HG03135 (cell line): ENCODE measurements around the gene CHST11.
"Not testable (repeated sequence)": the region's sequence is repeated elsewhere in the genome, so short reads cannot be mapped to it uniquely, and the experiment has no call there.

Source experiments
- ATAC-seq: cut with Tn5 transposase; IDR thresholded peaks from one replicate; pipeline ENCODE4 v1.9.1; 2021; ENCODE audit warnings: mild to moderate bottlenecking, moderate library complexity; ENCODE audit not compliant: unreplicated experiment

Gene CHST11

GRCh38 chr12:104522985-104523722 lies 66.4 kb downstream of the CHST11 start:
- no peak for ATAC-seq

- ATAC-seq = no peak
Measured at GRCh38 chr12:104524034-104524832, 67.5 kb downstream of the CHST11 start.

GRCh38 chr12:104526320-104526719 lies 69.6 kb downstream of the CHST11 start:
- ATAC-seq = no peak

GRCh38 chr12:104526751-104527150 lies 70.0 kb downstream of the CHST11 start:
- no peak for ATAC-seq

GRCh38 chr12:104527653-104528052 lies 70.9 kb downstream of the CHST11 start:
- not testable (repeated sequence) for ATAC-seq

- no peak for ATAC-seq
Measured at GRCh38 chr12:104529130-104529874, 72.6 kb downstream of the CHST11 start.

GRCh38 chr12:104532636-104533035 lies 75.9 kb downstream of the CHST11 start:
- ATAC-seq = no peak

- ATAC-seq = no peak
Measured at GRCh38 chr12:104533134-104533533, 76.4 kb downstream of the CHST11 start.

- ATAC-seq = no peak
Measured at GRCh38 chr12:104534162-104534856, 77.6 kb downstream of the CHST11 start.

GRCh38 chr12:104534857-104535248 lies 78.1 kb downstream of the CHST11 start:
- ATAC-seq = no peak

GRCh38 chr12:104535369-104535768 lies 78.6 kb downstream of the CHST11 start:
- no peak for ATAC-seq

- no peak for ATAC-seq
Measured at GRCh38 chr12:104536841-104537240, 80.1 kb downstream of the CHST11 start.

GRCh38 chr12:104538056-104538455 lies 81.3 kb downstream of the CHST11 start:
- no peak for ATAC-seq

GRCh38 chr12:104538891-104539462 lies 82.2 kb downstream of the CHST11 start:
- ATAC-seq = no peak

- no peak for ATAC-seq
Measured at GRCh38 chr12:104544836-104545235, 88.1 kb downstream of the CHST11 start.

GRCh38 chr12:104546575-104546974 lies 89.8 kb downstream of the CHST11 start:
- no peak for ATAC-seq

- no peak for ATAC-seq
Measured at GRCh38 chr12:104547235-104547634, 90.5 kb downstream of the CHST11 start.

- no peak for ATAC-seq
Measured at GRCh38 chr12:104549815-104550480, 93.2 kb downstream of the CHST11 start.

- ATAC-seq = no peak
Measured at GRCh38 chr12:104551313-104551931, 94.7 kb downstream of the CHST11 start.

- ATAC-seq = no peak
Measured at GRCh38 chr12:104553421-104553820, 96.7 kb downstream of the CHST11 start.
